Kidney glomerular epithelial cell (primary cell): ENCODE data around the gene SPON1.
"Not testable (repeated sequence)": the region's sequence is repeated elsewhere in the genome, so short reads cannot be mapped to it uniquely, and the experiment has no call there.

Experiments used
- DNase-seq: peaks from one replicate; lab custom pipeline; 2025; lab: John Stamatoyannopoulos, UW

SPON1 gene

DNA sequence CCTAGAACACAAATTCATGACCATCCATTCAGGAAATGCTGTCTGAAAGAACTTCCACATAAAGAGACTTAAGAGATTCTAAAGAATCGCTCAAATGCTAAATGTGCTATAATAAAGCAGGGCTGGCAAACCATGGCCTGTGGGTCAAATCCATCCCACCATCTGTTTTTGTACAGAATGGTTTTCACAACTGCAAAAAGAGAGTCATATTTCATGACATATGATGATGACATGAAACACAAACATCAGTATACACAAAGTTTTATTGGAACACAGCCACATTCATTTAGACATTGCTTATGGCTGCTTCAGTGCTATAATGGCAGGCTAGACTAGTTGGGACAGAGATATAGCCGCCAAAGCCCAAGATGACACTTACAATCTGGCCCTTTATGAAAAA lies 311.4 kb downstream of the SPON1 start:
- DNase-seq = no peak

GRCh38 chr11:14275076-14275475 lies 312.6 kb downstream of the SPON1 start:
- no peak for DNase-seq

- not testable (repeated sequence) for DNase-seq
Measured at GRCh38 chr11:14278869-14279268, 316.3 kb downstream of the SPON1 start.

DNA sequence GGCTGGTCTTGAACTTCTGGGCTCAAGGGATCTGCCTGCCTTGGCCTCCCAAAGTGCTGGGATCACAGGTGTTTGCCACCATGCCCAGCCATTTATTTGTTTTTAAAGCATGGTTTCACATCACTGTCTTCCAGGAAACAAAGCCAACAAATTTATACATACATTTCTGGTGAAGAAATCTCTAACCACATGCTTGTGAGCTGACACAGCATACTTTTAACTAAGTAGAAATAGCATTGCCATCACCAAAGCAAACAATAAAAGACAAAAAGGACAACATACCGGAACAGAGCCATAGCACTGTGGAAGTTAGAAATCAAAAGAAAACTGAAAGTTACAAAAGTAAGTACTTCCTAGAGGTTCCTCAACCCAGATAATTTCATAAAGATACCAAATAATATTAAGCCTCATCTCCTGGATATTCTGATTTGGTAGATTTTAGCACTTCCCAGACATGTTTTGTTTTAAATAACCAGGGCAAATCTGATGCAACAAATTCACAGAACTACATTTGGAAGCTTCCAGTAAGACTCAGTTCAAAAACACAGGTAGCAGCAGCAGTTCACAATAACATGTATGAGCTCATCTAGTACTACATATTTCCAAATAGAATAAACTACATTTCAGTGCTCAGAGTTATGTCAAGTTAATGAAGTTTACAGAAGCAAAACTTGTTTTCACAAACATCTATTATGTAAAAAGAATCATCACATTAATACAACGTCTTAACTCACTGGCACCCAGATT lies 325.8 kb downstream of the SPON1 start:
- DNase-seq = peak; percentile 79

DNA sequence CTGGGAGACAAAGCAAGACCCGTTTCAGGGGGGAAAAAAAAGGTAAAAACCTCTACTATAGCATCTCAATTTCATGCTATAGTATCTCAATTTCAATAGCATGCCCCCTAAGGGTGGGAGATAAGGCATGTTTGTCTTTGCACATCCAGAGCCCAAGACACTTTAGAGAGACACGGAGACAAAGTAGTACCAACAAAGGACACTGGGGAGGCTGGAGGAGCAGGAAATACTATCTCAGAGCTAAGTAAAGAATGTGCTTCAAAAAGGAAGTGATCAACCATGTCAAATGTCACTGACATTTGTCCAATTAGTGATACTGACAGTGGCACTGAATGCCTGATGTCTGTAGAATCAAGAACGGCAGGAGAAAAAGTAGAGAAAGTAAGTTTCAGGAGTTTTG lies 327.9 kb downstream of the SPON1 start:
- DNase-seq = no peak

DNA sequence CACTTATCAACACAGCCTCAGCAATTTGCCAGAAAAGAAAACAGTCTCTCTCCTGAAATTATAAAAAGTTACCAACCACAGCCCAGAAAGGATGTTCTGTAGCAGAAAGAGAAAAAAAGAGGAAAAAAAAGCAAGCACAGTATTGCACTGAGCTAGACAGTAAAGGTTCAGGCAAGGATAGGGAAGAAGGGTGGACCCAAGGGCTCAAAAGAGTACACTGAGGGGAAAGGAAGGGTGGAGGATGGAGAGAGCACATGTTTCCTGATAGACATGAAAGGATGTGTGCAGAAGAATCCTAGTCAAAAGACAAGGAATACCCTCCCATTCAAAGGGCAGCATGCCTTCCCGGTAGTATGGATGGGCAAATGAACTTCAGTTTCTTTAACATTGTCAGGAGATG lies 337.4 kb downstream of the SPON1 start:
- DNase-seq = no peak

GRCh38 chr11:14300661-14301304 lies 338.3 kb downstream of the SPON1 start:
- DNase-seq = peak; percentile 26

DNA sequence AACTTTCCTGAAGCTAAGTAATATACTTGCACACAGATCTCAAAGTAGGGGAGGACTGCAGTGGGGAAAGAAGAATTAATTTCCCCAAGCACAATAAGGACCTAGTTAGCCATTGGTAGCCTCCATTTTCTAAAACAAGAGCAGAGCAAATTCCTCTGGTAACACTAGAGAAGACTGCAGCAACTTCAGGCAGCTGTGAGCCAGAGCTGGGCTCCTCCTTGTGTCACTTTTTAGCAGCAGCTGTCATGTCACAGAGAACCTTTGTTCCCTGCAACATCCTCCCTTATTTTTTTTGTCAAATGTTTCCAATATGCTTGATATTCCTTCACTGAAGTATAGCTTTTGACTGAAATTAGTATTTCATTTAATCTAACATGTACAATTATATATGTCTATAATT lies 342.1 kb downstream of the SPON1 start:
- DNase-seq = no peak

GRCh38 chr11:14305649-14306048 lies 343.1 kb downstream of the SPON1 start:
- DNase-seq = no peak

GRCh38 chr11:14306481-14306880 lies 344.0 kb downstream of the SPON1 start:
- DNase-seq = no peak

DNA sequence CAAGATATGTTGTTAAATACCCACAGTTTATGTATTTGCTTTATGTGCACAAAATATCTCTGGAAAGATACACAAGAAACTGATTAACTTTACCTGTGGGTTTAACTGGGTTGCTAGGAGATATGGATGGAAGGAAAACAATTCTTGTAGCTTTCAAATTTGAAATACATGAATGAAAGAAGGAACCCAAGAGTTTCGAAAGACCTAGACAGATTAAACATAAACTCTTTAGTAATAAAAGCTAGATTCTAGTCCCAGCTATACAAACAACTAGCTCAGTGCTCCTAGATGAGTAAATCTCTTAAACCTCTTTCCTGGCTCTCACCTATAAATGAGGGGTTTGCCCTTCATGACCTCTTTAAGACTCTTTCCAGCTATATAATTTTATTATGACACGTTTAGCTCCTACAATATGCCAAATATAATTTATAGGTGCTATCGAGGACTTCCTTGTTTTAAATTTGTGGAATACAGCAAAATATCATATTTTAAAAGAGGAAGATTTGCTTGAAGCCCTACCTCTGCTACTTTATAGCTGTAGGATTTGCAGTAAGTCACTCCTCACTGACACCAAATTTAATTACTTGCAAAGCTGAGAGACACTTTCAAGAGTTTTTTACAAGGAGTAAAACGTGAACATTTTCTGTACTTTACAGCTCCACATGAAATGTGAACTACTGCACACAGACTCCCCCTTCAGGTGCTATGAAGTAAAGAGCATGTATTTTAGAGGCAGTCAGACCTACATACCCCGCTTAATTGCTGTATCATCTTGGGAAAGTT lies 345.8 kb downstream of the SPON1 start:
- DNase-seq = peak; percentile 58

- no peak for DNase-seq
Measured at GRCh38 chr11:14308897-14309387, 346.4 kb downstream of the SPON1 start.

DNA sequence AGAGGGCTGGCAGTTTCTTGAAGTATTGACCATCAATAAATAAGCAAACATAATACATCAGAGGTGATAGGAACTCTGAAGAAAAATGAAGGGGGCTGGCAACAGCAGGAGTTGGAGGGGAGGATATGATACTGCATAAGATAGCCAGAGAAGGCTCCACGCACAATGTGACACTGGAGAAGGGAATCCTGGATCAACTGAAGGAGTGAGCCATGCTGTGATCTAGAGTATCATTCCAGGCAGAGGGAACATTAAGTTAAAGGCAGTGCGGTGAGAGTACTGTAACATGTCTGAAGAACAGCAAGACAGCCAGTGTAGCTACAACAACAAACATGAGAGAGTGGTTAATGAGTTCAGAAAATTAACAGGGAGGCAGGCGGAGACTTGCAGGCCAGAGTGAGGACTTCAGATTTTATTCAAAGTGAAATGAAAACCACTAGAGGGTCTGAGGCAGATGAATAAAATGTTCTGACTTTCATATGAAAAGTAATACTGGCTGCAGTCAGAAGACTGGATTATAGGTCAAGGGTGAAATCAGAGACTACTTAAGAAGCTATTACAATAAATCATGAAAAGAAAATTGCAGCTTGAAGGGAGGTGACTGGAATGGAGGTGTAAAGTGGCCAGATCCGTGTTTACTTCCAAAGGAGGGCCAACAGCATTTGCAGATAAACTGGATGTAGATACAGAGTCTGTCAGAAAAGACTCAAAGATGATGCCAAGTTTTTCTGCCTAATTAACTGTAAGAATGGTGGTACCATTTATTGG lies 347.1 kb downstream of the SPON1 start:
- DNase-seq = no peak

- no peak for DNase-seq
Measured at GRCh38 chr11:14310679-14311078, 348.2 kb downstream of the SPON1 start.

GRCh38 chr11:14312736-14313438 lies 350.4 kb downstream of the SPON1 start:
- DNase-seq = no peak

- no peak for DNase-seq
Measured at GRCh38 chr11:14314127-14314526, 351.6 kb downstream of the SPON1 start.

GRCh38 chr11:14315130-14315529 lies 352.6 kb downstream of the SPON1 start:
- DNase-seq = no peak
